GM03348 (cell line): ENCODE data around the gene NUDT1.
A peak's percentile ranks its signal among the peaks of the same experiment; 100 is the strongest.

Experiments used
- DNase-seq: peaks from one replicate; pipeline ENCODE4 v3.0.0; 2012; ENCODE audit warnings: low spot score

NUDT1 gene

GRCh38 chr7:2249744-2250323 lies 7.8 kb downstream of the NUDT1 start:
- no peak for DNase-seq

- DNase-seq = no peak
Observed at GRCh38 chr7:2251381-2251780, 9.4 kb downstream of the NUDT1 start.

GRCh38 chr7:2251841-2252771 lies 10.1 kb downstream of the NUDT1 start:
- no peak for DNase-seq

- DNase-seq = no peak
Observed at GRCh38 chr7:2253021-2253420, 11.0 kb downstream of the NUDT1 start.

- DNase-seq = no peak
Observed at GRCh38 chr7:2253525-2254244, 11.7 kb downstream of the NUDT1 start.

- no peak for DNase-seq
Observed at GRCh38 chr7:2254429-2255144, 12.6 kb downstream of the NUDT1 start.

GRCh38 chr7:2255145-2256139 lies 13.4 kb downstream of the NUDT1 start:
- no peak for DNase-seq

- no peak for DNase-seq
Observed at GRCh38 chr7:2256306-2257045, 14.4 kb downstream of the NUDT1 start.

- DNase-seq = no peak
Observed at GRCh38 chr7:2257046-2257551, 15.1 kb downstream of the NUDT1 start.

- DNase-seq = no peak
Observed at GRCh38 chr7:2257651-2258050, 15.6 kb downstream of the NUDT1 start.

- no peak for DNase-seq
Observed at GRCh38 chr7:2258661-2259365, 16.8 kb downstream of the NUDT1 start.

GRCh38 chr7:2259480-2259879 lies 17.5 kb downstream of the NUDT1 start:
- no peak for DNase-seq

GRCh38 chr7:2260820-2261219 lies 18.8 kb downstream of the NUDT1 start:
- DNase-seq = no peak

- DNase-seq = no peak
Observed at GRCh38 chr7:2261611-2262010, 19.6 kb downstream of the NUDT1 start.

- DNase-seq = no peak
Observed at GRCh38 chr7:2263176-2263575, 21.1 kb downstream of the NUDT1 start.

GRCh38 chr7:2264158-2264557 lies 22.1 kb downstream of the NUDT1 start:
- DNase-seq = no peak

GRCh38 chr7:2266911-2267310 lies 24.9 kb downstream of the NUDT1 start:
- no peak for DNase-seq

GRCh38 chr7:2269089-2269990 lies 27.3 kb downstream of the NUDT1 start:
- DNase-seq = peak; percentile 61
